Left ventricle myocardium inferior (tissue), 1 donor: Measurements from ENCODE around the gene EFCAB8. TPM values are rescaled to one million over a fixed set of nuclear protein-coding genes. Genes with fewer than 3 reads are reported as not detected.

Experiments
- DNase-seq: peaks from one replicate; pipeline ENCODE4 v3.0.0-alpha.2; 2020
- H3K27ac ChIP-seq: fragments of 200-600 bp; replicated peaks from 2 replicates; pipeline ENCODE4 v1.8.0; 2021
- H3K27me3 ChIP-seq: fragments of 200-600 bp; 2 replicates; pipeline ENCODE4 v1.8.0; 2021; ENCODE audit warnings: low read depth
- H3K36me3 ChIP-seq: fragments of 200-600 bp; 2 replicates; pipeline ENCODE4 v1.8.0; 2021
- H3K4me1 ChIP-seq: fragments of 200-600 bp; 2 replicates; pipeline ENCODE4 v1.8.0; 2021
- H3K4me3 ChIP-seq: fragments of 200-600 bp; 2 replicates; pipeline ENCODE4 v1.8.0; 2021; ENCODE audit warnings: mild to moderate bottlenecking, moderate library complexity
- H3K9me3 ChIP-seq: fragments of 200-600 bp; replicated peaks from 2 replicates; pipeline ENCODE4 v1.8.0; 2021
- CTCF ChIP-seq: fragments of 200-600 bp; IDR thresholded peaks from 2 replicates; pipeline ENCODE4 v1.8.0; 2021; ENCODE audit warnings: antibody characterized with exemption, mild to moderate bottlenecking, borderline replicate concordance
- intact Hi-C: fragments of 100-400 bp; cut with micrococcal nuclease; formaldehyde crosslinking; loops from one replicate; pipeline ENCODE4 v1.11.0; 2022
- total RNA-seq: library from RNA; stranded (reverse); fragmentation: NEBNext Ultra II Directional; extraction: Animal tissue kit (Norgen Biotek cat#: 25700); gene quantifications from one replicate; pipeline ENCODE4 v1.2.1, GENCODE V29; 2021
- donor health status: DM: no; HTN: yes; CAD: no; lungs with severe emphysema.

EFCAB8 gene
- total RNA-seq, 1 donor from 2014 or later = not detected

GRCh38 chr20:32989507-32990283 is 131.0 kb downstream of the EFCAB8 start:
- Histone ChIP-seq H3K9me3 (peaks cover under 1% of the 10 kb centered on the region), H3K27ac (no peak overlapping the region), H3K36me3 (no peaks in the 10 kb centered on the region), H3K27me3 (peaks cover 5% of the 10 kb centered on the region), H3K4me3 (no peak overlapping the region), H3K4me1 (no peaks in the 10 kb centered on the region)
- intact Hi-C loops = no loop called here
- no peak for TF ChIP-seq CTCF
- no peak for DNase-seq

- Histone ChIP-seq H3K36me3 (no peaks in the 10 kb centered on the region), H3K9me3 (peaks cover 8% of the 10 kb centered on the region), H3K27ac (no peak overlapping the region), H3K4me1 (no peaks in the 10 kb centered on the region), H3K27me3 (peaks cover 5% of the 10 kb centered on the region), H3K4me3 (no peak overlapping the region)
- TF ChIP-seq CTCF = no peak
- intact Hi-C loops = no loop called here
- DNase-seq = no peak
Observed at GRCh38 chr20:32990426-32990825, 131.7 kb downstream of the EFCAB8 start.

DNA sequence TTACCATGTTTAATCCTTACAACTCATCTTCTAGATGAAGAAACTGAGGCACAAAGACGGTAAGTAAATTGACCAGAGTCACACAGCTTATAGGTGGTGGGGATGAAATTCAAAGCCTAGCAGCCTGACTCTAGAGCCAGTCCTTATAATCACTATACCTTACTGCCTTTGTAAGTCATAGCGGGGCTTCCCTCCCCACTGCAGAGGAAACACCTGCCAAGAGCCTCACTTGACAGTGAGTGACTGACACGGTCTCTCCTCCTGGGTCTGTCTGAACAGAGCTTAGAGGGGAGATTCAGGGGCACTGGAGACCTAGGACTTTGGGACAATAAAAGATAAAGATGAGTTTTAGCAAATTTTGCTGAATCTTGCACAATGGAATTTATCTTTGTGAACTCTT is 132.7 kb downstream of the EFCAB8 start:
- no peak for DNase-seq
- Histone ChIP-seq H3K4me3 (no peak overlapping the region), H3K36me3 (no peaks in the 10 kb centered on the region), H3K27ac (no peak overlapping the region), H3K27me3 (peaks cover 5% of the 10 kb centered on the region), H3K9me3 (peaks cover 14% of the 10 kb centered on the region), H3K4me1 (no peaks in the 10 kb centered on the region)
- TF ChIP-seq CTCF = no peak
- intact Hi-C loops = no loop called here

- DNase-seq = no peak
- intact Hi-C loops = no loop called here
Observed at GRCh38 chr20:32991792-32992641, 133.3 kb downstream of the EFCAB8 start.

More at GRCh38 chr20:32991792-32992641, 133.3 kb downstream of the EFCAB8 start:
- no peak overlapping the region for H3K4me3 ChIP-seq
- peaks cover 5% of the 10 kb centered on the region for H3K27me3 ChIP-seq
- no peaks in the 10 kb centered on the region for H3K4me1 ChIP-seq
- H3K9me3 ChIP-seq = peaks cover 14% of the 10 kb centered on the region
- no peaks in the 10 kb centered on the region for H3K36me3 ChIP-seq
- no peak for TF ChIP-seq CTCF
- H3K27ac ChIP-seq = no peak overlapping the region
